HepG2 (cell line): ENCODE data around the gene MT1M. TPM values are rescaled to one million over a fixed set of nuclear protein-coding genes. Genes with fewer than 3 reads are reported as not detected.

ENCODE experiments used
- ATAC-seq: fragments of 200-7000 bp; cut with Tn5 transposase; 3 replicates; pipeline ENCODE4 v1.9.1; 2020; ENCODE audit warnings: mild to moderate bottlenecking, moderate library complexity
- BruUV-seq: library from RNA; stranded (reverse); fragments of 400-500 nt; replicated peaks from 2 replicates; lab custom pipeline; 2021; lab: Mats Ljungman, UMichigan
- CTCF ChIA-PET: fragments of 300-600 bp; formaldehyde crosslinking; extraction: SDS; loops from one replicate; lab custom pipeline; 2021; ENCODE audit warnings: low total read pairs, inconsistent platforms, low intra/inter-chr PET ratio; lab: Yijun Ruan, JAX
- POLR2A ChIA-PET: fragments of 350-600 bp; sonication (Branson Sonifier 250); formaldehyde crosslinking; loops from one replicate; lab custom pipeline; 2020; ENCODE audit warnings: antibody characterized with exemption, inconsistent platforms; lab: Yijun Ruan, JAX
- DNase-seq: peaks from one replicate; pipeline ENCODE4 v3.0.0-alpha.2; 2015; ENCODE audit warnings: low spot score
- FAIRE-seq: peaks from 3 replicates; lab custom pipeline; 2011; peaks lifted over from hg19 to GRCh38; lab: Jason Lieb, UNC
- H2AFZ ChIP-seq: one replicate; pipeline ENCODE4 v1.6.1; 2011; ENCODE audit warnings: low read length, inconsistent platforms
- H3K27ac ChIP-seq: fragments of 300-600 bp; 3 replicates; pipeline ENCODE4 v1.8.0; 2011; ENCODE audit warnings: mixed run types, mild to moderate bottlenecking, mixed read lengths, low read length, inconsistent platforms; ENCODE audit not compliant: insufficient read depth; ENCODE audit errors: extremely low read length
- H3K27me3 ChIP-seq, 2 experiments: fragments of 200-600 bp in 1 of 2; 2 replicates in 1 of 2; 3 replicates in 1 of 2; pipeline versions ENCODE4 v1.6.0 to v1.8.0; 2011; ENCODE audit warnings: low read length in 2 of 2, mild to moderate bottlenecking in 2 of 2, moderate library complexity in 2 of 2, inconsistent platforms in 1 of 2; ENCODE audit not compliant: insufficient read depth in 2 of 2, control insufficient read depth in 1 of 2
- H3K36me3 ChIP-seq, 2 experiments: fragments of 200-600 bp in 1 of 2; replicated peaks in 1 of 2; 2 replicates in 1 of 2; 3 replicates in 1 of 2; pipeline versions ENCODE4 v1.5.1 to v1.8.0; 2011; ENCODE audit warnings: low read length in 2 of 2, inconsistent platforms in 1 of 2; ENCODE audit not compliant: insufficient read depth in 2 of 2, control insufficient read depth in 1 of 2
- H3K4me1 ChIP-seq: 2 replicates; pipeline ENCODE4 v1.5.1; 2012; ENCODE audit warnings: low read length, inconsistent platforms; ENCODE audit not compliant: insufficient read depth
- H3K4me2 ChIP-seq: 2 replicates; pipeline ENCODE4 v1.6.0; 2011; ENCODE audit warnings: low read depth, low read length, inconsistent platforms
- H3K4me3 ChIP-seq, 3 experiments: fragments of 200-600 bp in 1 of 3; sonication (generic), shearing (Covaris generic) in 1 of 3; replicated peaks in 1 of 3; 2 replicates each; pipeline ENCODE4 v1.5.1; 2011 to 2016; ENCODE audit warnings: low read length in 3 of 3, inconsistent platforms in 2 of 3, low read depth in 2 of 3, mild to moderate bottlenecking in 2 of 3, control low read depth in 1 of 3, mixed read lengths in 1 of 3; ENCODE audit not compliant: insufficient read depth in 1 of 3
- H3K79me2 ChIP-seq: one replicate; pipeline ENCODE4 v1.6.1; 2011; ENCODE audit warnings: low read length, inconsistent platforms; ENCODE audit not compliant: insufficient read depth
- H3K9ac ChIP-seq: 2 replicates; pipeline ENCODE4 v1.6.0; 2011; ENCODE audit warnings: mild to moderate bottlenecking, low read depth, low read length, inconsistent platforms; ENCODE audit not compliant: insufficient read depth
- H3K9me3 ChIP-seq: 2 replicates; pipeline ENCODE4 v1.5.1; 2012; ENCODE audit warnings: mild to moderate bottlenecking, low read length
- H4K20me1 ChIP-seq: 2 replicates; pipeline ENCODE4 v1.6.0; 2011; ENCODE audit warnings: inconsistent platforms, mild to moderate bottlenecking, low read length, moderate library complexity; ENCODE audit not compliant: insufficient read depth
- ATF1 ChIP-seq: IDR thresholded peaks from 2 replicates; pipeline ENCODE4 v1.6.1; 2016; ENCODE audit warnings: mild to moderate bottlenecking, control low read depth
- BCL3 ChIP-seq: sonication (generic); formaldehyde crosslinking; IDR thresholded peaks from 2 replicates; pipeline ENCODE4 v1.5.1; 2020; ENCODE audit warnings: mild to moderate bottlenecking, missing genetic modification reagents, moderate library complexity
- DBP ChIP-seq: sonication (generic); formaldehyde crosslinking; IDR thresholded peaks from 2 replicates; pipeline ENCODE4 v1.4.0; 2020; ENCODE audit warnings: missing genetic modification reagents; ENCODE audit errors: not compliant biosample characterization
- HMGXB3 ChIP-seq: sonication (generic); formaldehyde crosslinking; IDR thresholded peaks from 2 replicates; pipeline ENCODE4 v1.4.0; 2020; ENCODE audit warnings: missing genetic modification reagents, borderline replicate concordance
- HNRNPLL ChIP-seq: fragments of 200-400 bp; formaldehyde crosslinking; IDR thresholded peaks from 2 replicates; pipeline ENCODE4 v1.6.1; 2017; ENCODE audit warnings: mild to moderate bottlenecking, low read depth, low read length; ENCODE audit not compliant: poor library complexity, severe bottlenecking
- MAFF ChIP-seq: IDR thresholded peaks from 2 replicates; pipeline ENCODE4 v1.6.1; 2011; ENCODE audit warnings: low read depth, low read length, improper control_type of control experiment
- MXD4 ChIP-seq: IDR thresholded peaks from 2 replicates; pipeline ENCODE4 v1.6.1; 2016; ENCODE audit warnings: mild to moderate bottlenecking, missing biosample characterization, missing genetic modification reagents
- NFYB ChIP-seq: sonication (generic); formaldehyde crosslinking; IDR thresholded peaks from 2 replicates; pipeline ENCODE4 v1.4.0; 2020; ENCODE audit warnings: missing genetic modification reagents
- NFYC ChIP-seq: IDR thresholded peaks from 2 replicates; pipeline ENCODE4 v1.6.1; 2016; ENCODE audit warnings: missing genetic modification reagents, missing compliant biosample characterization
- THAP7 ChIP-seq: sonication (generic); formaldehyde crosslinking; IDR thresholded peaks from 2 replicates; pipeline ENCODE4 v1.8.1; 2023; ENCODE audit warnings: mild to moderate bottlenecking, missing genetic modification reagents
- ZEB1 ChIP-seq: IDR thresholded peaks from 2 replicates; pipeline ENCODE4 v1.6.1; 2012; ENCODE audit warnings: mild to moderate bottlenecking, low read depth, inconsistent platforms; ENCODE audit not compliant: insufficient replicate concordance
- ZNF317 ChIP-seq: sonication (generic); formaldehyde crosslinking; IDR thresholded peaks from 2 replicates; pipeline ENCODE4 v1.5.0; 2020; ENCODE audit warnings: mild to moderate bottlenecking, missing genetic modification reagents
- ZNF33B ChIP-seq: sonication (generic); formaldehyde crosslinking; IDR thresholded peaks from 2 replicates; pipeline ENCODE4 v1.5.1; 2020; ENCODE audit warnings: mild to moderate bottlenecking, missing genetic modification reagents
- ZNF598 ChIP-seq: sonication (generic); formaldehyde crosslinking; IDR thresholded peaks from 2 replicates; pipeline ENCODE4 v1.5.1; 2020; ENCODE audit warnings: mild to moderate bottlenecking, missing genetic modification reagents, borderline replicate concordance
- ZNF777 ChIP-seq: sonication (generic); formaldehyde crosslinking; IDR thresholded peaks from 2 replicates; pipeline ENCODE4 v1.4.0; 2020; ENCODE audit warnings: missing genetic modification reagents
- WGBS: methylation state at CpG from one replicate; pipeline ENCODE4 v1.1.6; 2017; ENCODE audit warnings: low lambda C conversion rate; 5-methylcytosine and 5-hydroxymethylcytosine counted together
- in situ Hi-C: cut with HindIII; loops from 2 replicates; pipeline ENCODE4 v1.10.0; 2017; ENCODE audit warnings: low pct_unique_long_range_greater_than_20kb; ENCODE audit not compliant: extremely low pct_ligation_motif_present
- intact Hi-C: fragments of 100-400 bp; cut with micrococcal nuclease; formaldehyde crosslinking; loops from one replicate; pipeline ENCODE4 v1.10.0; 2022; ENCODE audit not compliant: unreplicated experiment
- polyA plus RNA-seq, 8 experiments: library from polyadenylated mRNA; depleted of rRNA in 3 of 8; stranded (reverse) in 7 of 8; unstranded in 1 of 8; fragments of >200 nt; fragmentation: Illumina TruSeq in 4 of 8; extraction: Trizol in 4 of 8; gene quantifications; 2 replicates each; pipeline versions ENCODE4 v1.2.1 to v1.2.3, GENCODE V29; 2011 to 2016; ENCODE audit warnings: low read depth in 4 of 8, missing spikeins in 1 of 8, mixed read lengths in 1 of 8; ENCODE audit not compliant: insufficient read depth in 1 of 8
- total RNA-seq, 5 experiments: library from RNA; depleted of rRNA; stranded (reverse); fragments of >200 nt; fragmentation: Illumina TruSeq; extraction: Trizol; gene quantifications; 2 replicates each; pipeline ENCODE4 v1.2.3, GENCODE V29; 2016; ENCODE audit warnings: low read depth in 1 of 5

The MT1M gene
- total and polyA plus RNA-seq, 2 of the 13 experiments (the other 11 are each of a cell fraction or from before 2014, with no cell fraction given) = 4.6 TPM; not detected in 1

GRCh38 chr16:56633535-56633934 is 1.1 kb downstream of the MT1M start:
- Histone ChIP-seq H3K4me1 (peaks cover 27% of the 10 kb centered on the region), H3K4me3 (no peak overlapping the region), H3K36me3 (no peaks in the 10 kb centered on the region), H3K27me3 (peaks cover 10 to 93% of the 10 kb centered on the region in 2 experiments; a peak in 4 of 5 replicates), H3K9me3 (no peaks in the 10 kb centered on the region), H3K9ac (no peak overlapping the region), H3K79me2 (no peaks in the 10 kb centered on the region), H4K20me1 (no peaks in the 10 kb centered on the region), H3K4me2 (no peak overlapping the region), H2AFZ (no peak overlapping the region), H3K27ac (no peak overlapping the region)
- 36% methylated on average over 7 of the region's 7 CpGs for WGBS
- DNase-seq (no peak), FAIRE-seq (no peak), ATAC-seq (no peak)
- POLR2A ChIA-PET = interaction anchor here (1.2 kb wide), 1 partner anchor 25 kb away, joined by 3 read pairs; the partner anchor contains the start of gene MT2A
- no peak for TF ChIP-seq NFYC (CRISPR knock-in tag)
- TF ChIP-seq ZEB1 = no peak
- no peak for TF ChIP-seq HMGXB3 (CRISPR knock-in tag)
- TF ChIP-seq MXD4 (CRISPR knock-in tag) = no peak
- no peak for TF ChIP-seq ZNF777 (CRISPR knock-in tag)
- no peak for TF ChIP-seq BCL3 (CRISPR knock-in tag)
- no peak for TF ChIP-seq NFYB (CRISPR knock-in tag)
- no peak for TF ChIP-seq ZNF598 (CRISPR knock-in tag)
- TF ChIP-seq HNRNPLL = no peak
- no peak for TF ChIP-seq ZNF317 (CRISPR knock-in tag)
- no peak for TF ChIP-seq MAFF
- no peak for TF ChIP-seq THAP7 (CRISPR knock-in tag)
- no peak for TF ChIP-seq ZNF33B (CRISPR knock-in tag)
- TF ChIP-seq DBP (CRISPR knock-in tag) = no peak
- no peak for TF ChIP-seq ATF1 (CRISPR knock-in tag)
- in situ Hi-C loops = no loop called here
- BruUV-seq = no TSS peak
- CTCF ChIA-PET = no interaction called here
- intact Hi-C loops = no loop called here
